ENCODE data around the gene MAEL.
A peak's percentile ranks its signal among the peaks of the same experiment; 100 is the strongest.
"Not testable (repeated sequence)": the region's sequence is repeated elsewhere in the genome, so short reads cannot be mapped to it uniquely, and the experiment has no call there.

The MAEL gene

GRCh38 chr1:167016100-167016750 lies 27.1 kb downstream of the MAEL start:
- no peak for DNase-seq (ENCODE audit: low read depth)
- H3K4me3 ChIP-seq (ENCODE audit: control insufficient read depth, low read depth, low read length) = no peak overlapping the region
- TF ChIP-seq, protein P1, sequence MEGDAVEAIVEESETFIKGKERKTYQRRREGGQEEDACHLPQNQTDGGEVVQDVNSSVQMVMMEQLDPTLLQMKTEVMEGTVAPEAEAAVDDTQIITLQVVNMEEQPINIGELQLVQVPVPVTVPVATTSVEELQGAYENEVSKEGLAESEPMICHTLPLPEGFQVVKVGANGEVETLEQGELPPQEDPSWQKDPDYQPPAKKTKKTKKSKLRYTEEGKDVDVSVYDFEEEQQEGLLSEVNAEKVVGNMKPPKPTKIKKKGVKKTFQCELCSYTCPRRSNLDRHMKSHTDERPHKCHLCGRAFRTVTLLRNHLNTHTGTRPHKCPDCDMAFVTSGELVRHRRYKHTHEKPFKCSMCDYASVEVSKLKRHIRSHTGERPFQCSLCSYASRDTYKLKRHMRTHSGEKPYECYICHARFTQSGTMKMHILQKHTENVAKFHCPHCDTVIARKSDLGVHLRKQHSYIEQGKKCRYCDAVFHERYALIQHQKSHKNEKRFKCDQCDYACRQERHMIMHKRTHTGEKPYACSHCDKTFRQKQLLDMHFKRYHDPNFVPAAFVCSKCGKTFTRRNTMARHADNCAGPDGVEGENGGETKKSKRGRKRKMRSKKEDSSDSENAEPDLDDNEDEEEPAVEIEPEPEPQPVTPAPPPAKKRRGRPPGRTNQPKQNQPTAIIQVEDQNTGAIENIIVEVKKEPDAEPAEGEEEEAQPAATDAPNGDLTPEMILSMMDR (conservative IDR thresholded peaks at IDR 0.05; ENCODE audit: control insufficient read depth, insufficient read depth, low read depth, low read length) = no peak

DNA sequence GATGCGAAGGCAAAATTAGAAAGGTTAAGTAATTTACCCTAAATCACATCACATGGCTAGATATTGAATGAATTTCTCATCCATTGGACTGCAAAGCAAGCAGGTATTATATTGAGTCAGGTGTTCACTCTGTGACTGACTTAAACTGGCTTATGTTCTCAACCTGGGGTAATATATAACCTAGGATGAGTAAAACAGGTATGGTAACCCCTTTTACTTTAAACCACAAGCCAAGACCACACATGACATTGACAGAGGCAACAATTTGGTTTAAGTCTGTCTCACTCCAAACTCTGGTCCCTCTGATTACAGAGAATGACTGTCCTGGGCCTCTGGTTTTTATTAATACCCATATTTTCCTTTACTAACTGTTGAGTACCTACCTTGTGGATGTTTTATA lies 33.3 kb downstream of the MAEL start:
- H3K4me3 ChIP-seq (ENCODE audit: control insufficient read depth, low read depth, low read length) = no peak overlapping the region
- no peak for DNase-seq (ENCODE audit: low read depth)
- TF ChIP-seq, protein P1 (conservative IDR thresholded peaks at IDR 0.05; ENCODE audit: control insufficient read depth, insufficient read depth, low read depth, low read length) = no peak

- H3K4me3 ChIP-seq (ENCODE audit: control insufficient read depth, low read depth, low read length); DNase-seq (ENCODE audit: low read depth): not testable (repeated sequence)
Observed at GRCh38 chr1:167029553-167029952, 40.5 kb downstream of the MAEL start.

DNA sequence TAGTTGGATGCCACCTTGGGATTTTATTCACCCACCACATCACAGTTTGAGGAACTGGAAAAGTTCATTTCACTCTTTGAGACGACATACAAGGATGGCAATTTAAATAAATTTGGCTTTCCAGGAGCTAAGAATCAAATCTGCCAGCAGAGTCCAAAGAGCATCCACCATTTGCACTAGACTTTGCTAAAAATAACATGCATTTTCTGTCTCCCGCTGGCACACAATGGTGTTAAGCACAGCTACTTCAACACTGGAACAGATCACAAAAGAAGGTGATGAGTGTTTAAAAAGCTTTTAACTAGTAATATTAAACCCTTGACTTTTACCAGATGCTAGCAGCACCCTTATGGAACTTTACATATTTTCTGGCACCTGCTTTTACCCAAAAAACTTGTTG lies 44.6 kb downstream of the MAEL start:
- H3K4me3 ChIP-seq (ENCODE audit: control insufficient read depth, low read depth, low read length) = no peak overlapping the region
- TF ChIP-seq, protein P1 (conservative IDR thresholded peaks at IDR 0.05; ENCODE audit: control insufficient read depth, insufficient read depth, low read depth, low read length) = no peak
- no peak for DNase-seq (ENCODE audit: low read depth)

DNA sequence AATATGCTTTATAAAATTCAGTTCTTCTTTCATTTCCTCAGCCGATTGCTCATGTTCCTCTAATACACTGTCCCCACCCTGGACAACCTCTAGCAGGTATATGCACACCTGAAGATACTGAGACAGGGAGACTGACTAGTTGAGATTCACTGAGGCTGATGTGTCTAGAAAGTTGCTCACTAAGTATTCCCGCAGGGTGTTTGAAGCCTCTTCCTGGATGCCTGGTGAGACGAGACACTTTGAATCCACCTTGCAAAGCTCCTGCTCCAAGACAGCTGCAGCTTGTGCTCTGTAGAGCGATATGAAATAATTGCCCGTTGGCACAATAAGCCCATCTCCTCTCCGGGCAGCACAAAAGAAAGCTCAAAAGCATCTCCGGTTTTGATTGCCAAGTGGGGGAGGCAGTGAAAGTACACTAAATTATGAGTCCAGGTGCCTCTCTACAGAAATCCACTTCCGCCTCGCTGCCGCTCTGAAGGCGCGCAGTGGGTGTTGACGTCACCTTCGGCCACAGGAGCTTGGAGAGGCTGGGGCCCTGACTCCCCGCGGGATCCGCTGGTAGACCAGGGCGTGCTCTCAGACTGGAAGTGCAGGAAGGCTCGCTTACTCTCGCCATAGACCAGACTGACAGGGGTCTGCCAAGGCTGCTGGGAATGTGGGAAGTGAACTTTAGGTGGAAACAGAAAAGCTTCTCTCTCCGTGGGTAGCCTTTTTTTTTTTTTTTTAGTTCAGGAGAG lies 54.8 kb downstream of the MAEL start:
- peak; percentile 17 for DNase-seq (ENCODE audit: low read depth)
- TF ChIP-seq, protein P1 (conservative IDR thresholded peaks at IDR 0.05; ENCODE audit: control insufficient read depth, insufficient read depth, low read depth, low read length) = no peak
- no peak overlapping the region for H3K4me3 ChIP-seq (ENCODE audit: control insufficient read depth, low read depth, low read length)

- TF ChIP-seq, protein P1 (conservative IDR thresholded peaks at IDR 0.05; ENCODE audit: control insufficient read depth, insufficient read depth, low read depth, low read length) = no peak
- no peak for DNase-seq (ENCODE audit: low read depth)
- H3K4me3 ChIP-seq (ENCODE audit: control insufficient read depth, low read depth, low read length) = no peak overlapping the region
Observed at GRCh38 chr1:167051907-167052306, 62.8 kb downstream of the MAEL start.

GRCh38 chr1:167052389-167052788 lies 63.3 kb downstream of the MAEL start:
- TF ChIP-seq, protein P1 (conservative IDR thresholded peaks at IDR 0.05; ENCODE audit: control insufficient read depth, insufficient read depth, low read depth, low read length) = peak; percentile 49
- DNase-seq (ENCODE audit: low read depth) = no peak
- H3K4me3 ChIP-seq (ENCODE audit: control insufficient read depth, low read depth, low read length) = no peak overlapping the region

Data from fibroblast of mammary gland (primary cell).